ENCODE data around the gene TCP11.

TCP11 gene

DNA sequence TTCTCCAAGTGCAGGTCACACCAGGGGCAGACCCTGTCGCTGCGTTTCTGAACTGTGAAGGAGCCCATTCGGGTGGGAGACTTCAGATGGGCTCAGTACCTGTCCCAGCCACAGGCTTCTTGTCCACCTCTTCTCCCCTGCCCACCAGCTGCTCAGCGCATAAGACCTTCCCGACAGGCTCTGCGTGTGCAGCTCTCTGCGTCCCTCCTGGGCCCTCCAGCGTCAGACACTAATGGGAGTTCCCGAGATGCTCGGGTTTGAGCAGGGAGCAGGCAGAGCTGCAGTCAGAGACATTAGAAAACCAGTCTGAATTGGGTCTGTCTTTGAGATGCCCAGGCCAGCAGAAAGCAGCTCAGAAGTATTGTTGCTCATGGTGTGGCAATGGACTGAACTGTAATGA lies 50.4 kb downstream of the TCP11 start:
- H3K4me3 ChIP-seq (ENCODE audit: low read depth, low read length) = no peak overlapping the region
- no peak for DNase-seq (ENCODE audit: low read depth)
- TF ChIP-seq, protein P1, sequence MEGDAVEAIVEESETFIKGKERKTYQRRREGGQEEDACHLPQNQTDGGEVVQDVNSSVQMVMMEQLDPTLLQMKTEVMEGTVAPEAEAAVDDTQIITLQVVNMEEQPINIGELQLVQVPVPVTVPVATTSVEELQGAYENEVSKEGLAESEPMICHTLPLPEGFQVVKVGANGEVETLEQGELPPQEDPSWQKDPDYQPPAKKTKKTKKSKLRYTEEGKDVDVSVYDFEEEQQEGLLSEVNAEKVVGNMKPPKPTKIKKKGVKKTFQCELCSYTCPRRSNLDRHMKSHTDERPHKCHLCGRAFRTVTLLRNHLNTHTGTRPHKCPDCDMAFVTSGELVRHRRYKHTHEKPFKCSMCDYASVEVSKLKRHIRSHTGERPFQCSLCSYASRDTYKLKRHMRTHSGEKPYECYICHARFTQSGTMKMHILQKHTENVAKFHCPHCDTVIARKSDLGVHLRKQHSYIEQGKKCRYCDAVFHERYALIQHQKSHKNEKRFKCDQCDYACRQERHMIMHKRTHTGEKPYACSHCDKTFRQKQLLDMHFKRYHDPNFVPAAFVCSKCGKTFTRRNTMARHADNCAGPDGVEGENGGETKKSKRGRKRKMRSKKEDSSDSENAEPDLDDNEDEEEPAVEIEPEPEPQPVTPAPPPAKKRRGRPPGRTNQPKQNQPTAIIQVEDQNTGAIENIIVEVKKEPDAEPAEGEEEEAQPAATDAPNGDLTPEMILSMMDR (IDR thresholded peaks at IDR 0.05; ENCODE audit: control insufficient read depth, extremely low read depth, insufficient read depth) = no peak

- TF ChIP-seq, protein P1 (IDR thresholded peaks at IDR 0.05; ENCODE audit: control insufficient read depth, extremely low read depth, insufficient read depth) = no peak
- H3K4me3 ChIP-seq (ENCODE audit: low read depth, low read length) = no peak overlapping the region
- DNase-seq (ENCODE audit: low read depth) = no peak
Observed at GRCh38 chr6:35089935-35090505, 51.1 kb downstream of the TCP11 start.

GRCh38 chr6:35089216-35089934 lies 51.8 kb downstream of the TCP11 start:
- no peak overlapping the region for H3K4me3 ChIP-seq (ENCODE audit: low read depth, low read length)
- TF ChIP-seq, protein P1 (IDR thresholded peaks at IDR 0.05; ENCODE audit: control insufficient read depth, extremely low read depth, insufficient read depth) = no peak
- no peak for DNase-seq (ENCODE audit: low read depth)

- DNase-seq (ENCODE audit: low read depth) = no peak
- no peak overlapping the region for H3K4me3 ChIP-seq (ENCODE audit: low read depth, low read length)
- TF ChIP-seq, protein P1 (IDR thresholded peaks at IDR 0.05; ENCODE audit: control insufficient read depth, extremely low read depth, insufficient read depth) = no peak
Observed at GRCh38 chr6:35088281-35089215, 52.6 kb downstream of the TCP11 start.

DNA sequence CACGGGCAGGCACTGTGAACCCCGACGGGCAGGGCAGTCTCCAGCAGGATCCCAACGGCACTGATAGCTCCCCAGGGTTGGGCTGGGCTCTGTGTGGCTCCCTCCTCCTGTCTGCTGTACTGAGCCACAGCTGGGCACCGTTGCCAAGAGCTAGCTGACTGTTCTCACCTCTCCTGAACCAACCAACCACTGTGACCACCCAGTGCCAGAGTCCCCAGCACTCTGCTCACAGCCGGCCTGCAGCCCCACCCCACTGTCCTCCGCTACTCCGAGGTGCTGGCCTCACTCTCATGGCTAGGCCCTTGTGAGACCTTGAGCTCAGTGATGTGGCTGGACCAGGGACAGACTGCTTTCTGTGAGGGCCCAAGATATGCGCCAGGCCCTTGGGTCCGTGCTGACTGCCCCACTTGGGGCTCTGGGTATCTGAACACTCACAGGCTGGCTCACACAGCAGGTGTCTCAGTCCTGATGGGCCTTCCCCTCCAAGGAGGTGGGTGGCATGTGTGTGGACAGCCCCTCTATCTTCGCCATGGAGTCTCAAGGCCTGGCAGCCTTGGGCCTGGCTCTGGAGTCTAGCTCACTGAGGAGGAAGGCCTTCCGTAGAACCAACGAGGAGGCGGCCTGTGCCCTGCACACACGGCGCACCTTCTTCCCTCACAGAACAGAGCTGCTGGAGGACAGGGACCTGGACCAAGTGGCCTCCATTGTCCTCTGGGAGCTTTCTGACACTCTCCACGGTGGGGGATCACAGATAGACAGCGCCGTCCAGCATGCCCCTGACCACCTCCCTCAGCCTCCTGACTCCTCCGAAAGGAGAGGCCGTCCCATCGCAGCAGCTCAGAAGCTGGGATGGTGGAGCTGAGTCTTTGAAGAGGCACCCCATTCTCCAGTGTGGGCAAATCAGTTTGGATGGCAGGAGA lies 53.5 kb downstream of the TCP11 start:
- no peak for DNase-seq (ENCODE audit: low read depth)
- no peak overlapping the region for H3K4me3 ChIP-seq (ENCODE audit: low read depth, low read length)
- TF ChIP-seq, protein P1 (IDR thresholded peaks at IDR 0.05; ENCODE audit: control insufficient read depth, extremely low read depth, insufficient read depth) = no peak

All from LNCaP clone FGC (cell line).